ENCODE data around the gene SCD. TPM values are rescaled to one million over a fixed set of nuclear protein-coding genes. Genes with fewer than 3 reads are reported as not detected.

The SCD gene
- total RNA-seq, 1 donor from 2014 or later: 428 TPM

DNA sequence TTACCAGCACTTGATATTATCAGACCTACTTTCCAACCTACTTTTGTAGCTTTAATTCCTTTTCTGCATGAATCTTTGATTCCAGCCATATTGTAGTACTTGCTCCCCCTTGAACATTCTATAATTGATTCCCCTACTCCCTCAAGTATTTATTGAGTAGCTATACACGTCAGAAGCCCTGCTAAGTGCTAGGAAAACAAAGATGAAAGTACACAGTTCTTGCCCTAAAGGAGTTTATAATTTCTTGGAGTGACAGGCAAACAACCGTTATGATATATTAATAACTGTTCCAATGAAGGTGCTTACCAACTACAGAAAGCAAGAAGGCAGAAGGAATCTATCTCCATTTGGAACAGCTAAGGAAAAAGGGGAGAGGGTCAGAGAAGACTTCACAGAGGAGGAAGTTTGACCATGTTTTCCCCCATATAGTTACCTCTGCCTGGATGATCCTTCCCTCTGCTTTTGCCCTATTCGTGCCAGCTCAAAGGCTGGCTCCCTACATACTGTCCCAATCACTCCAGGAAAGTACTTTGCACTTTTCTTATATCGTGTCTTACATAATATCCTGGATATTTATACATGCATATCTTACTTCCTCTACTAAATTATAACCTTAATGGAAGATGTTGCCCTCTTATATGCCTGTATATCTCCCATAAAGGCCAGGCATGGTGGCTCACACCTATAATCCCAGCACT, 54.7 kb downstream of the SCD start:
- Histone ChIP-seq H3K4me3 (ENCODE audit: insufficient read depth, low read depth, low read length) (no peak overlapping the region), H3K27me3 (ENCODE audit: insufficient read depth, low read length) (no peaks in the 10 kb centered on the region), H3K4me1 (ENCODE audit: insufficient read depth, low read length) (no peaks in the 10 kb centered on the region), H2AFZ (ENCODE audit: low read depth, low read length) (no peak overlapping the region), H3K79me2 (ENCODE audit: insufficient read depth, low read length) (no peaks in the 10 kb centered on the region), H4K20me1 (ENCODE audit: insufficient read depth, low read length) (no peaks in the 10 kb centered on the region), H3K36me3 (ENCODE audit: insufficient read depth, low read length) (no peaks in the 10 kb centered on the region), H3K9ac (ENCODE audit: low read length) (no peak overlapping the region), H3K27ac (ENCODE audit: low read depth, low read length) (no peak overlapping the region), H3K9me3 (ENCODE audit: insufficient read depth, low read depth, low read length) (no peaks in the 10 kb centered on the region), H3K4me2 (ENCODE audit: low read length) (no peak overlapping the region)
- H3K27ac Mint-ChIP-seq (ENCODE audit: unreplicated experiment): no peak overlapping the region
- H3K36me3 Mint-ChIP-seq (ENCODE audit: low read depth, unreplicated experiment): no peaks in the 10 kb centered on the region
- TF ChIP-seq EZH2 (IDR thresholded peaks at IDR 0.05; ENCODE audit: insufficient read depth, low read length): no peak
- TF ChIP-seq, protein P1, sequence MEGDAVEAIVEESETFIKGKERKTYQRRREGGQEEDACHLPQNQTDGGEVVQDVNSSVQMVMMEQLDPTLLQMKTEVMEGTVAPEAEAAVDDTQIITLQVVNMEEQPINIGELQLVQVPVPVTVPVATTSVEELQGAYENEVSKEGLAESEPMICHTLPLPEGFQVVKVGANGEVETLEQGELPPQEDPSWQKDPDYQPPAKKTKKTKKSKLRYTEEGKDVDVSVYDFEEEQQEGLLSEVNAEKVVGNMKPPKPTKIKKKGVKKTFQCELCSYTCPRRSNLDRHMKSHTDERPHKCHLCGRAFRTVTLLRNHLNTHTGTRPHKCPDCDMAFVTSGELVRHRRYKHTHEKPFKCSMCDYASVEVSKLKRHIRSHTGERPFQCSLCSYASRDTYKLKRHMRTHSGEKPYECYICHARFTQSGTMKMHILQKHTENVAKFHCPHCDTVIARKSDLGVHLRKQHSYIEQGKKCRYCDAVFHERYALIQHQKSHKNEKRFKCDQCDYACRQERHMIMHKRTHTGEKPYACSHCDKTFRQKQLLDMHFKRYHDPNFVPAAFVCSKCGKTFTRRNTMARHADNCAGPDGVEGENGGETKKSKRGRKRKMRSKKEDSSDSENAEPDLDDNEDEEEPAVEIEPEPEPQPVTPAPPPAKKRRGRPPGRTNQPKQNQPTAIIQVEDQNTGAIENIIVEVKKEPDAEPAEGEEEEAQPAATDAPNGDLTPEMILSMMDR (IDR thresholded peaks at IDR 0.05; ENCODE audit: insufficient read depth, low read depth, low read length): no peak
- peaks cover 5% of the 10 kb centered on the region for H3K9me3 Mint-ChIP-seq (ENCODE audit: unreplicated experiment)
- no peak for DNase-seq (ENCODE audit: low read depth)
- no peaks in the 10 kb centered on the region for H3K27me3 Mint-ChIP-seq (ENCODE audit: low read depth, unreplicated experiment)
- no peak for FAIRE-seq
- H3K4me1 Mint-ChIP-seq (ENCODE audit: low read depth, unreplicated experiment): no peaks in the 10 kb centered on the region
- no peak overlapping the region for H3K4me3 Mint-ChIP-seq (ENCODE audit: unreplicated experiment)

DNA sequence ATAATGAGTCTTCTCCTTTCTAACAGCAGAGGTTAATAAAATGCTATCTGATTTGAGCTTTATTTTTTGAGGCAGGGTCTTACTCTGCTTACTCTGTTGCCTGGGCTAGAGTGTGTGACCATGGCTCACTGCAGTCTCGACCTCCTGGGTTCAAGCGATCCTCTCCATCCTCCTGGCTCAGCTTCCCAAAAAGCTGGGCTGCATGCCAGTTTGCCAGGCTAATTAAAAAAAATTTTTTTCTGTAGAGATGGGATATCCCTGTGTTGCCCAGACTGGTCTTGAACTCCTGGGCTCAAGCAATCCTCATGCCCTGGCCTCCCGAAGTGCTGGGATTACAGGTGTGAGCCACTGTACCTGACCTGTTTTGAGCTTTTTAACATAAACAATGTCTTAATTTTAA, 56.7 kb downstream of the SCD start:
- no peak overlapping the region for H3K9ac ChIP-seq (ENCODE audit: low read length)
- Mint-ChIP-seq H3K27me3 (ENCODE audit: low read depth, unreplicated experiment) (peaks cover 3% of the 10 kb centered on the region), H3K9me3 (ENCODE audit: unreplicated experiment) (peaks cover 9% of the 10 kb centered on the region), H3K27ac (ENCODE audit: unreplicated experiment) (no peak overlapping the region), H3K36me3 (ENCODE audit: low read depth, unreplicated experiment) (no peaks in the 10 kb centered on the region), H3K4me1 (ENCODE audit: low read depth, unreplicated experiment) (no peaks in the 10 kb centered on the region), H3K4me3 (ENCODE audit: unreplicated experiment) (no peak overlapping the region)
- no peak for DNase-seq (ENCODE audit: low read depth)
- TF ChIP-seq, protein P1 (IDR thresholded peaks at IDR 0.05; ENCODE audit: insufficient read depth, low read depth, low read length): no peak
- TF ChIP-seq EZH2 (IDR thresholded peaks at IDR 0.05; ENCODE audit: insufficient read depth, low read length): no peak
- H4K20me1 ChIP-seq (ENCODE audit: insufficient read depth, low read length): no peaks in the 10 kb centered on the region
- no peak overlapping the region for H3K4me3 ChIP-seq (ENCODE audit: insufficient read depth, low read depth, low read length)
- no peak overlapping the region for H3K27ac ChIP-seq (ENCODE audit: low read depth, low read length)
- no peak overlapping the region for H2AFZ ChIP-seq (ENCODE audit: low read depth, low read length)
- no peak overlapping the region for H3K4me2 ChIP-seq (ENCODE audit: low read length)
- H3K36me3 ChIP-seq (ENCODE audit: insufficient read depth, low read length): no peaks in the 10 kb centered on the region
- FAIRE-seq: no peak
- H3K4me1 ChIP-seq (ENCODE audit: insufficient read depth, low read length): no peaks in the 10 kb centered on the region
- H3K9me3 ChIP-seq (ENCODE audit: insufficient read depth, low read depth, low read length): no peaks in the 10 kb centered on the region
- H3K79me2 ChIP-seq (ENCODE audit: insufficient read depth, low read length): no peaks in the 10 kb centered on the region
- H3K27me3 ChIP-seq (ENCODE audit: insufficient read depth, low read length): no peaks in the 10 kb centered on the region

DNA sequence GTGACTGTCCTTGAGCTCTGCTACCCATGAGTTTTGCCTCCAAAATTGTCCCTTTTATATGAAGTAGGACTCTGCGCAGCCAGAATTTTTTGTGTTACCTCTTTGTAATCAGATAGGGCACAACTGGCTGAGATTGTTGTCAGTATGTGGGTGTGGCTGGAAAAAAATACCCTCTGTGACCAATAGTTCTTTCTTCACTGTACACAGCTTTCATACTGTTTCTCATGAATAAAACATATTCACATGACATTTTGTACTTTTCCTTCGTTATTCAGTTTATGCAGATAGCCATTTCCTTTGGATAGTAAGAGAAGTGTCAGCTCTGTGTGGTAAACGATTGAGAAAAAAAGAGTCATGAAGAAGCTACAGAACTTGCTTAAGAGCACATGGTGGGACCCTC, 66.1 kb downstream of the SCD start:
- Histone ChIP-seq H3K4me1 (ENCODE audit: insufficient read depth, low read length) (no peaks in the 10 kb centered on the region), H3K4me2 (ENCODE audit: low read length) (no peak overlapping the region), H3K36me3 (ENCODE audit: insufficient read depth, low read length) (no peaks in the 10 kb centered on the region), H4K20me1 (ENCODE audit: insufficient read depth, low read length) (no peaks in the 10 kb centered on the region), H3K9ac (ENCODE audit: low read length) (no peak overlapping the region), H3K4me3 (ENCODE audit: insufficient read depth, low read depth, low read length) (no peak overlapping the region), H3K27ac (ENCODE audit: low read depth, low read length) (no peak overlapping the region), H2AFZ (ENCODE audit: low read depth, low read length) (no peak overlapping the region), H3K9me3 (ENCODE audit: insufficient read depth, low read depth, low read length) (no peaks in the 10 kb centered on the region), H3K79me2 (ENCODE audit: insufficient read depth, low read length) (no peaks in the 10 kb centered on the region), H3K27me3 (ENCODE audit: insufficient read depth, low read length) (peaks cover 5% of the 10 kb centered on the region)
- TF ChIP-seq EZH2 (IDR thresholded peaks at IDR 0.05; ENCODE audit: insufficient read depth, low read length): no peak
- TF ChIP-seq, protein P1 (IDR thresholded peaks at IDR 0.05; ENCODE audit: insufficient read depth, low read depth, low read length): no peak
- H3K9me3 Mint-ChIP-seq (ENCODE audit: unreplicated experiment): peaks cover 8% of the 10 kb centered on the region
- peaks cover 12% of the 10 kb centered on the region for H3K27me3 Mint-ChIP-seq (ENCODE audit: low read depth, unreplicated experiment)
- H3K27ac Mint-ChIP-seq (ENCODE audit: unreplicated experiment): no peak overlapping the region
- DNase-seq (ENCODE audit: low read depth): no peak
- H3K4me3 Mint-ChIP-seq (ENCODE audit: unreplicated experiment): no peak overlapping the region
- H3K4me1 Mint-ChIP-seq (ENCODE audit: low read depth, unreplicated experiment): no peaks in the 10 kb centered on the region
- FAIRE-seq: no peak
- no peaks in the 10 kb centered on the region for H3K36me3 Mint-ChIP-seq (ENCODE audit: low read depth, unreplicated experiment)
